Lung (tissue), 12 donors: Measurements from ENCODE around the gene CNST. TPM values are rescaled to one million over a fixed set of nuclear protein-coding genes. Genes with fewer than 3 reads are reported as not detected.
"Not testable (repeated sequence)": the region's sequence is repeated elsewhere in the genome, so short reads cannot be mapped to it uniquely, and the experiment has no call there.

Source experiments
- ATAC-seq: fragments of 200-7000 bp; cut with Tn5 transposase; one replicate; pipeline ENCODE4 v1.9.1; 2020; ENCODE audit warnings: moderate number of reproducible peaks; ENCODE audit not compliant: insufficient read depth, low FRiP score
- DNase-seq, 3 donors: peaks; one replicate each; pipeline ENCODE4 v3.0.0-alpha.2; 2013 to 2017
- H3K27ac ChIP-seq, 2 donors: one replicate each; pipeline ENCODE4 v1.5.1; 2013; ENCODE audit warnings: mild to moderate bottlenecking in 2 of 2, moderate library complexity in 2 of 2, control low read depth in 1 of 2, inconsistent platforms in 1 of 2, low read depth in 1 of 2, low read length in 1 of 2
- H3K27me3 ChIP-seq, 3 donors: one replicate each; pipeline ENCODE4 v1.5.1; 2013; ENCODE audit warnings: low read length in 2 of 3; ENCODE audit not compliant: control insufficient read depth in 3 of 3, insufficient read depth in 3 of 3
- H3K36me3 ChIP-seq, 4 donors: one replicate each; pipeline ENCODE4 v1.5.1; 2013; ENCODE audit warnings: low read length in 4 of 4, mild to moderate bottlenecking in 1 of 4, moderate library complexity in 1 of 4; ENCODE audit not compliant: control insufficient read depth in 4 of 4, insufficient read depth in 4 of 4
- H3K4me1 ChIP-seq, 5 donors: one replicate each; pipeline ENCODE4 v1.5.1; 2013; ENCODE audit warnings: low read length in 5 of 5, mild to moderate bottlenecking in 2 of 5, moderate library complexity in 1 of 5; ENCODE audit not compliant: control insufficient read depth in 5 of 5, insufficient read depth in 5 of 5
- H3K4me3 ChIP-seq: one replicate; pipeline ENCODE4 v1.5.1; 2013; ENCODE audit warnings: mild to moderate bottlenecking, control low read depth, moderate library complexity
- H3K9ac ChIP-seq, 2 donors: one replicate each; pipeline ENCODE4 v1.5.1; 2013; ENCODE audit warnings: low read length in 2 of 2, control low read depth in 1 of 2; ENCODE audit not compliant: insufficient read depth in 1 of 2
- H3K9me3 ChIP-seq, 4 donors: one replicate each; pipeline ENCODE4 v1.5.1; 2013; ENCODE audit warnings: low read length in 3 of 4, mild to moderate bottlenecking in 1 of 4, moderate library complexity in 1 of 4; ENCODE audit not compliant: control insufficient read depth in 4 of 4, insufficient read depth in 3 of 4
- CTCF ChIP-seq: IDR thresholded peaks from 2 replicates; pipeline ENCODE4 v1.5.1; 2012; ENCODE audit warnings: mild to moderate bottlenecking; ENCODE audit errors: control extremely low read depth, extremely low read depth
- WGBS, 2 donors: extraction: QIAGEN DNeasy Blood & Tissue Kit; methylation state at CpG; one replicate each; pipeline ENCODE4 v1.1.7; 2013; 5-methylcytosine and 5-hydroxymethylcytosine counted together
- polyA plus RNA-seq, 2 donors: library from polyadenylated mRNA; stranded (reverse); fragments of 200-250 nt; gene quantifications; one replicate each; pipeline ENCODE4 v1.2.1, GENCODE V29; 2013
- total RNA-seq, 2 donors: library from RNA; depleted of rRNA in 1 of 2; stranded (reverse); fragments of >200 nt in 1 of 2; gene quantifications; one replicate each; pipeline ENCODE4 v1.2.1, GENCODE V29; 2014 to 2021
- donor health status: control.
- donor health status: control.
- donor health status: Bipolar disorder and iron deficiency.
- donor health status: healthy.
- donor health status: DM: yes; HTN: yes; CAD: no.

The CNST gene
- total and polyA plus RNA-seq, 4 donors = 6.1 to 37.3 (median 17.2) TPM

GRCh38 chr1:246569248-246570238 lies 3.3 kb downstream of the CNST start:
- WGBS, 2 donors = 15 to 35% methylated on average over 8 of the region's 8 CpGs
- peaks cover 0 to 4% (median 0%) of the 10 kb centered on the region in 4 donors for H3K36me3 ChIP-seq
- H3K27me3 ChIP-seq = no peaks in the 10 kb centered on the region
- peak overlapping the region in 1 of 2 donors; percentile 43 for H3K9ac ChIP-seq
- no peak for ATAC-seq
- DNase-seq = peak in 1 of 3 donors; percentile 37
- TF ChIP-seq CTCF = no peak
- H3K27ac ChIP-seq = peak overlapping the region; percentile 65 to 71
- peaks cover 5 to 21% (median 6%) of the 10 kb centered on the region in 5 donors for H3K4me1 ChIP-seq
- no peaks in the 10 kb centered on the region for H3K9me3 ChIP-seq
- H3K4me3 ChIP-seq = no peak overlapping the region

GRCh38 chr1:246571309-246571708 lies 5.1 kb downstream of the CNST start:
- ATAC-seq, H3K4me3 ChIP-seq, H3K9ac ChIP-seq, H3K27me3 ChIP-seq, H3K9me3 ChIP-seq, H3K36me3 ChIP-seq, DNase-seq: not testable (repeated sequence)
- 42 to 55% methylated on average over 4 of the region's 4 CpGs for WGBS, 2 donors
- peaks cover 0 to 10% (median 3%) of the 10 kb centered on the region in 5 donors for H3K4me1 ChIP-seq
- peak overlapping the region; percentile 59 to 61 for H3K27ac ChIP-seq

- Histone ChIP-seq H3K27me3 (no peaks in the 10 kb centered on the region), H3K4me1 (peaks cover 0 to 10% (median 3%) of the 10 kb centered on the region in 5 donors), H3K9me3 (no peaks in the 10 kb centered on the region), H3K36me3 (no peaks in the 10 kb centered on the region), H3K27ac (peak overlapping the region in 1 of 2 donors; percentile 67), H3K4me3 (no peak overlapping the region), H3K9ac (no peak overlapping the region)
- TF ChIP-seq CTCF = no peak
- 92 to 100% methylated on average over 1 of the region's 1 CpG for WGBS, 2 donors
- no peak for DNase-seq
- ATAC-seq = no peak
These were observed 5.7 kb downstream of the CNST start for GRCh38 chr1:246571953-246572352.

GRCh38 chr1:246572785-246573184 lies 6.5 kb downstream of the CNST start:
- 14 to 36% methylated on average over 3 of the region's 3 CpGs for WGBS, 2 donors
- ATAC-seq (no peak), DNase-seq (no peak)
- no peaks in the 10 kb centered on the region for H3K9me3 ChIP-seq
- peak overlapping the region in 1 of 2 donors; percentile 45 for H3K27ac ChIP-seq
- H3K4me1 ChIP-seq = peaks cover 0 to 8% (median 3%) of the 10 kb centered on the region in 5 donors
- H3K9ac ChIP-seq = no peak overlapping the region
- no peaks in the 10 kb centered on the region for H3K27me3 ChIP-seq
- no peaks in the 10 kb centered on the region for H3K36me3 ChIP-seq
- no peak overlapping the region for H3K4me3 ChIP-seq
- TF ChIP-seq CTCF = no peak
